OCI-M2 (cell line): ENCODE results near the gene COL6A3.
"Not testable (repeated sequence)": the region's sequence is repeated elsewhere in the genome, so short reads cannot be mapped to it uniquely, and the experiment has no call there.

ENCODE experiments used
- DNase-seq: peaks from one replicate; lab custom pipeline; 2025; ENCODE audit not compliant: unreplicated experiment; lab: John Stamatoyannopoulos, UW

The COL6A3 gene

DNA sequence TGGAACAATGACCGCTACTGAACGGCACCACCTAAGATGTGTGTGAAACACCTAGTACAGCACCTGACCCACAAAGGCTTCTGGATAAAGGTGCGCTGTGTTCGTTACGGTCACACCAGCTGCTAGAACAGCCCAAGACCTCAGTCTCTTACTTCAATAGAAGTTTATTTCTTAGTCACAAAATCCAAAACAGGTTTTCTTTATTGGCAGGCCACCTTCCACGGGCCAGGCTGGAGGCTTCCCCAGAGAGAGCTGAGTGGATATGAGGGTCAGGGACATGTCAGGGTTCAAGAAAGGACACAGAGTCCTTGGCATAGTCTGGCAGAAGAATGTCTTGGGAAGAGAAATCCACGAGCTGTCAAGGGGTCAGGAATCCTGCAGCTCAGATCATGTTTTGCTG, 92.2 kb downstream of the COL6A3 start:
- no peak for DNase-seq

DNA sequence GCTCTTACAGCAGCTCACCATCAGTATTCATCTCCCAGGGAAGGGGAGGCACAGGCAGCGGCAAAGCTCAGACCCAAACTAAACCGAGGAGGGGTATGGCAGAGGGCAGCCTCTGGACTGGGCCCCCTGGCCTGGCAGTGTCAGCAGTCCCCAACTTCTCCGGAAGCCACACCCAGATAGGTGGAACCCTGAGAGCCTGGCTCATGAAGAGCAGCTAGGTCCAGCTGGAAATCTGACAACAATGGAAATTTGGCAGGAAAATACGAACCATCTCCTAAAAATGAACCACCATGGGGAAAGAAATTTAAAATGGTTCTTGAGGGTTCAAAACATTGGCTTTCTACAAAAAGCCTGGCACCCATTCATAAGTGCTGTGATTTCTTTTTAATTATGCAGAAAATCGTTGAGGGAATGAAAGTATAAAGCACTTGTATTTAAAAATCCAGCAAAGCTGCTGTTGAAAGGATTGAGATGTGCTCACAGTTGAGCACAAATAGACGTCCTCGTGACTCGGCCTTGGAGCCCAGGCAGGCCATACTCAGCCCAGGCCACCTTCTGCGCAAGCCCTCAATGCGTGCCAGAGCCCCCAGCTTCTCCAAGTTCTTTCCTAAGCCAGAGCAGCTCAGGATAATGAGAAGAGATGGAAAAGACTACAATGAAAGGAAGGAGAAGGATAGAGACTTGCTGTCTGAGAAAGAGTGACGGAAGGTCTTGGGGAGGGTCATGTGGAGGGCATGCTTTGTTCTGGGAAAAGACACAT, 93.0 kb downstream of the COL6A3 start:
- no peak for DNase-seq

DNA sequence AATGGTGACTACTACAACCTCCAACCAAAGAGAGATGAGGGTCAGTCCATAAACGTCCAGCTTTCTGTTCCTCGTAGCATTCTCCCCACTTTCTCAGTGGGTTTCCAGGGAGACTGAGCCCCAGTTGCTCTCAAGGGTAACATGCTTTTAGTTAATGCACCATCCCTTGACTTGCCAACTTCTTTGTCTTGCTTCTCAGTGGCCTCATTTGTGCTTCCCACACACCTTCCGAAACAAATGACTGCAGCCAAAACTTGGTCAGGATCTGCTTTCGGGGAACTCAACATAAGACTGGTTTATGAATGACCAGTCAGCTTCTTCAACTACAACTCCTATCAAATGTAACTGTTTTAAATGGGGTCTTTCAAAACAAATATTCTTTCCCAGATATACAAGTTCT, 94.1 kb downstream of the COL6A3 start:
- no peak for DNase-seq

DNA sequence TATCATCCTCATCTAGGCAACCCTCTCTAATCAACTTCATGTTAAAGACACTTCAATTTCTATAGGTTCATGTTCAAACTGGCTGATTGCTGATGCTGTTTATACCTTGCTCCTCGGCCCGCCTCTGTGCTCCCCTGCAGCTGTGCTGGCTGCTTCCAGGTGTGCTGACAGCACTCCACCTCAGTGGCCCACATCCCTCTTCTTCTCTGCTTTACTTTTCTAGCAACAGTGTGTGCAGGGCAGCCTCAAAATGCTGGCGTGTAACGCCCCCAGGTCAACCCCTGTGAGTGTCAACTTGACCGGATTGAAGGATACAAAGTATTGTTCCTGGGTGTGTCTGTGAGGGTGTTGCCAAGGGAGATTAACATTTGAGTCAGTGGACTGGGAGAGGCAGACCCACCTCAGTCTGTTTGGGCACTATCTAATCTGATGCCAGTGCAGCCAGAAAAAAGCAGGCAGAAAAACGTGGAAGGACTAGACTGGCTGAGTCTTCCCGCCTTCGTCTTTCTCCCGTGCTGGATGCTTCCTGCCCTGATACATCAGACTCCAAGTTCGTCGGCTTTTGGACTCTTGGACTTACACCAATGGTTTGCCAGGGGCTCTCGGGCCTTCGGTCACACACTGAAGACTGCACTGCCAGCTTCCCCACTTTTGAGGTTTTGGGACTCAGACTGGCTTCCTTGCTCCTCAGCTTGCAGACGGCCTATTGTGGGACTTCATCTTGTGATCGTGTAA, 94.7 kb downstream of the COL6A3 start:
- DNase-seq: no peak

DNA sequence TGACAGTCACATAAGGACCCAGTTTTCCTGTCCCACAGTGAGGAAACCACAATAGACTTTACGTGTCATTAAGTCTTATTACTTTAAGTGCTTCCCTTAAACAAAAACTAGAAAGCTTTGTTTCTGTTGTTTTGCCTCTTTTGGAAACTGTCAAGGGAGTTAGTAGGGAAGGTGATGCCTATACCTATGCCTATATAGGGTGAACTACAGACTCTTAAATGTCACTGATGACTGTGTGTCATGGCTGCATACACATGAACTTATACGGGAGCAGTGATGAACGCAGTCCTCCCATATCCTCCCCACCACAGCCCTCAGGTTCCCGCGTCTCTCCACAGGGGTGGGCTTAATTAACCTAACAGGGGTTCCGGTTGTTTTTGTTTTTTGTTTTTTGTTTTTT, 97.6 kb downstream of the COL6A3 start:
- DNase-seq: no peak

DNA sequence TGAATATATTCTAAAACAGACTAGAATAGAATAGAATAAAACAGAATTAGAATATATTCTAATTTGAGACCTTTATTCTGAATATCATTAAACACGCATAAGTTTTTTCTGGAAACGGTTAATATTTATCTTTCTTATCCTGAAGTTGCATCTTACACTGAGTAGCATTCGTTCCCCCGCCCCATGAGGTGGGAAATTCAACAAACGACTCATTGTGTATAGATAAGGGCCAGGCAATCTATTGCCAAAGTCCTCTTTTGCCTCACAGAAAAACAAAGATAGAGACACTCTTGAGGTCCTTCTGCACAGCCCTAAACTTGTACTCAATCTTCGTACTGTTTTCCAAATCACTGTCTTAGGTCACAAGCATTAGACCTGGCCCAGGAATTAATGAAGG, 98.1 kb downstream of the COL6A3 start:
- no peak for DNase-seq

DNA sequence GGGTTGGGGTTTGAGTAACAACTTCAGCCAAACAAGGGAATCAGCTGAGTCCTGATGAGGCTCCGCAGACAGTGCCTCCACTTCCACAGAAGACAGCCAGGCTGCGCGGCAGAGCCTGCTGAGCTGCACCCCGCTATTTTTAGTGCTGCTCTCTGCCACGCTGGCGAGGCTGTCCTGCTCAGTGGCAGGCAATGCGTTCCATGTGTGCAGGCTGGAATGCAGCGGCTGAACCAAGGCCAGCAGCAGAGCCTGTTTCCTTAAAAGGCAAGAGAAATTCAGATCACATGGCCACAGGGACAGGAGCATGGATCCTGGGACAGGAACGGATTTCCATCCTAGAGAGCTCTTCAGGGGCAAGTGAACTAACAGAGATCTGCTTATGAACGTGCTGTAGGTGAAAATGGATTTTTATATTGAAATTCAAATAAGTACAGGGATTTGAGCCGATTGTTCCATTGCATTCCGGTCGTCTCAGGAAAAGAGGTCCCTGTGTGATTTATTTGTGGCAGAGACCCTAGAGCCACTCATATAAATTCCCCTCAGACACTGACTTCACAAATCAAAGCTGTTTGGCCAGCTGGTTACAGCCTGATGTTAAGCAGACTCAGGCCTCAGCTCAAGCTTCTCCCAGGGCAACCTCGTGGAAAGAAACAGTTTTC, 98.7 kb downstream of the COL6A3 start:
- DNase-seq: no peak

DNA sequence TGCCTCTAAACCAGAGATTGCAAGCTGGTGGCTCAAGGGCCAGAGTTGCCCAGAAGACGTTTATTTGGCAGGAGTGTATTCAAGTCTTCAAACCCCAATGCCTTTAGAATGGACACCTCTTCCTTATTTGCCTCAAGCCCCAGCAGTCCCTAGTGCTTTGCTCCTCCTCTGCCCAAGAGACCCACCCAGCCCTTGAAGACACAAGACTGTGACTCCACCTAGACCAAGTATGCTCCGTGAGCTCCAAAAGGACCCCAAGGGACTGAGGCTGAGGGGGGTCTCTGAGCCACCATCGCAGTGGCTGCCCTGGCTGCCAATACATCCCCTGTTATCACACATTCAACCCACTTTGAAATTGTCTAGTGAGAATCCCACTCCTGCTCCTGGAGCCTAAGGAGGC, 99.3 kb downstream of the COL6A3 start:
- no peak for DNase-seq

DNA sequence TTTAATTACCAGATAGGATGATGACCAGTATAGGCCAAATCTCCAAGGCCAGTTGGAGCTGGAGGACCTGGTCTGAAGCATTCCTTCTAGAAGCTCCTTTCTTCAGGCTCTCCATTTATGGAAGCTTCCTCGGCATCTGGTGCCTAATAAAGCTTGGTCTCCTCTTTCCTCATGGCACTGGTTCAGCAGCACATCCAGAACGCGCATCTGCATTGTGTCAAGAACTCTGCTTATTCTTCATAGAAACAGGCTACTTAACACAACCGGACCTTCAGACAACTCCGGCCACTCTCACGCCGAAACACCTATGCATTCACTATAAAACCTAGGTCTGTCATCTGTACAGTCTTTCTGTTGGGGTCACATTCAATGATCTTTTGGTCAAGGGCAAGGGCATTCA, 99.8 kb downstream of the COL6A3 start:
- no peak for DNase-seq

DNA sequence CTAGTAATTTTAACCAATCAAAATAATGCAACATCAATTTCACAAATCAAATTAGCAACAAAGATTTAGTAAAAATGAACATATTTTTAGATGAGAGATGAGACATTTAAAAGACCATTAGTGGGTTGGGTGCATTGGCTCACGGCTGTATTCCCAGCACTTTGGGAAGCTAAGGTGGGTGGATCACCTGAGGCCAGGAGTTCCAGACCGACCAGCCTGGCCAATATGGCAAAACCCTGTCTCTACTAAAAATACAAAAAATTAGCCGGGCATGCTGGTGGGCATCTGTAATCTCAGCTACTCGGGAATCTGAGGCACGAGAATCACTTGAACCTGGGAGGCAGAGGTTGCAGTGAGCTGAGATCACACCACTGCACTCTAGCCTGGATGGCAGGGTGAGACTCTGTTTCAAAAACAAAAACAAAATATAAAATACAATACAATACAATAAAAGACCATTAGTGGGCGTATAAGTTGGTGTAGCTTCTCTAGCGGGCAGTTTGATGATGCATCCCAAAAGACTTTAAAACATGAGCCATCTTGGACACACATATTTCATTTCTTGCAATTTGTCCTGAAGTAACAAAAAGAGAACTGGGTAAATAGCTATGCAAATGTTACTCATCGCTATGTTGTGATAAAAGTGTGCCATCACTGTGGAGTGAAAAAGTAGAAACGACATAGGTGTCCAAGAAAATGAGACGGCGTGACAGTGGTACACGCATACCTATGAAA, 101.8 kb downstream of the COL6A3 start:
- DNase-seq: no peak

DNA sequence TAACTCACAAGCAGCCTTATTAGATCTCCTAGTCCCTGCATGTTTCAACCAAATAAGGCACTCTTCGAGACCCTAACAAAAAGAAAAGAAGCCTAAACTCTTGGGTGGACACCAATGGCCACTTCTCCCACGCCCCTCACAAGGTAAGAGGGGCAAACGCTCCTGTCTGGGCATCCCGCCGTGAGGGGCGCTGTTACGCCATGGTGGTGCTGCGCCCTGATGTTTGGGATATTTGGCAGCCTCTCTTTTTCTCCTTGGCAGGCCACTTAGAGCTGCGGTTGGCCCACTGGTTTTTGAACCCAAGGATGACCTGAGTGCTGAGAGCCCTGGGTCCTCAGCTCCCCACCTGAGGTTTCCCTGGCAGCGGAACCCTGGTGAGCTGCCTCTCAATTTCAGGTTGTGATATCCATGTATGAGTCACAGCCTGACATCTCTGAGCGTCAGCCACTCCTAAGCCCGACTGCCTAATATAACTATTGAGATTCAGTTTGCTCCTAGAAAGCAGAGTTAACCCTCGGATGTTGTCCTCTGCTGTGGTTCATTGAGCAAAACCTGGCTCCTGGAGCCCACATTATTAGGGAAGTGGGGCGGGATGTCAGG, 103.3 kb downstream of the COL6A3 start:
- no peak for DNase-seq

DNA sequence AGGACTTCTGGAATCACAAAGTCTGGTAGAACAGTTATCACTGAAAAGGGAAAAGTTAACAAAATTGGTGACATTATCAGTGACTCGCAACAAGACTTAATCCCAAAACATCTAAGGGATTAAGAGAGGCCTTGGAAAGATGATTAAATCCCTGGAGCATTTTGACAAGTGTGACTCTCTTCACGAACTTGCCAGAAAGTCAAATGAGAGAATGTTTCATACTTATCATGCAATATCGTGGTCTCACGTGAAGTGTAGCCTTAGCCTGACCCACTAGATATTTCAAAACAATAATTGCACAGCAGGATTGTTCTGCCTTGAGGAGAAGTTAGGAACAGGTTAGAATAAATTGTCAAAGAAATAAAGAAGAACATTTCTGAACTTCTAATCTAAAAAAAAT, 104.5 kb downstream of the COL6A3 start:
- no peak for DNase-seq

DNA sequence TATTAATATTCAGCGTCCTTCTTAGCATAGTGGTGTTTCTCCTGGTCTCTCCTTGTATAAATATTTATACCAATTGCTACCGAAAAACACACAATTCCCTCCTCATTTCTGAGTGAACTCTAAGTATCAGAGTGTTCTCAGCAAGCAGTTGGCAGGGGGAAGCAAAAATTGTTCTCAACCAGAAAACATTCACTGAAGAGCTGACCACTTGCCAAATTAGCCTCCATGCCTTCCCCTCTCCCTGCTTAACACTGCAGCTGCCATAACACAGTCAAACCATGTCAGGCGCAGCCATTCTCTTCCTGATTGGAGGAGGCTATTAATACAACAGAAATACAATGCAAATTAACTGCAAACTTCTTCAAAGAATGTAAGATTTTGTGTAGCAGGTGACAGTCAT, 105.0 kb downstream of the COL6A3 start:
- no peak for DNase-seq

DNA sequence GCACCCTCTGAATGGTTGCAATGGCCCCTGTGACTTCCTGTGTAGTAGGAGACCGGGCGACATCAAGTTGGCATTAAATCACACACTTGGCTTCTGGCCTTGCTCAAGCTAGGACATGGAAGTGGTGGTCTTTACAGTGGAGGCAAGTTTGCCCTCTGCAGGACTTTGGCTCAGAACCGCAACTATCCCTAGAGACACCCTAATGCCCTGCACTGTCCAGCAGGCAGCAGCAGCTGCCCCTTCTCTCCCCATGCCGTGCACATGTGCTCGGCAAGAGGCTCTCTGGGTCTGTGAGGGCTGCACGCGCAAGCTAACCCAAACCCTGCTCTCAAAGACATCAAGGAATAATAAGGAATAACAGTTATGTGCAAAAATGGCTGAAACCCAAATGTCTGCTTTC, 106.5 kb downstream of the COL6A3 start:
- DNase-seq: no peak

DNA sequence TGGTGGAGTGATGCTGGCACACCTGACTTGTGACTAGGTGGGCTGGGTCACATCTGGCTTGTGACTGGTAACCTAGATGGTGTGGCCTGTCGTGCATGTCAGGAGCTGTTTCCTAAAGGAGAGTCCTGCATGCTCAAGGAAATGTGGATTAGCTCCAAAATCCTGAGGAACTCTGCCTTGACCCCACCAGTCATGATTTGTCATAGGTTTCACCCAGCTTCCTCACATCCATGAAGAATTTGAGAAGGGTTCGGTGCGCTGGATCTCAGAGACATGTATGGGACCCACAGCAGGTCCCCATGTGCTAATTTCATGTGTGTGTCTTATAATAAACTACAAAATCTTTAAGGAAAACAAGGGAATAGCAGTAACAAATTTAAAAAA, 107.2 kb downstream of the COL6A3 start:
- no peak for DNase-seq

DNA sequence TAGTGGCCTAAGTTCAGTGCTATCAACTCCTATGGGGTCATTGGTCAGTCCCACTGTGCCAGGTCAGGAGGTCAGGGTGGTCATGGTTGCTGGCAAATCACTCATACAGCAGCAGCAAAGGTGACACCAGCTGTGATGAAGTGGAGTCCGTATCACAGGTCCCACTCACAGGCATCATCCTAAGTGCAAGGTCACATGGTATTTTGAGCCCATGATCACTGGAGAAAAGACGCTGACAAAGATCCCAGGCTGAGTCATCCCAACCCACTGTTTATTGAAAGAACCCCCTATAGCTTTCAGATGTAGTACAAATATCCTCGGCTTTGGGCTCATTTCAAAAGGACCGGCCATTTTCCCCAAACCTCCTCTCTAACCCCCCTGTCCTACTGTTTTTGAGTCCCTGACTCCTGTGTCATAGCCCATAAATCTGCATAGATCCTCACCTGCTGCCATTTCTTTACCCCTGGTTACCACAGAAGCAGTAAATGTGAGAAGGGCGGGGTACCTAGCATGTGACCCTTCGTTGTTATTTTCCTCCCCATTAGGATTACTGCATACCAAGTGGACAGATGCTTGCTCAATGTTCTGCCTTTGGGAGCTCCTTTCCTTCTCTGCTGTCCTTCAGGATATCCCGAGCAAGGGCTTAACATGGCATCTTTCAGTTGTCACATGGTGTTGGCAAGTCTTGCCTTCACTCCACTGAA, 107.7 kb downstream of the COL6A3 start:
- DNase-seq: no peak

DNA sequence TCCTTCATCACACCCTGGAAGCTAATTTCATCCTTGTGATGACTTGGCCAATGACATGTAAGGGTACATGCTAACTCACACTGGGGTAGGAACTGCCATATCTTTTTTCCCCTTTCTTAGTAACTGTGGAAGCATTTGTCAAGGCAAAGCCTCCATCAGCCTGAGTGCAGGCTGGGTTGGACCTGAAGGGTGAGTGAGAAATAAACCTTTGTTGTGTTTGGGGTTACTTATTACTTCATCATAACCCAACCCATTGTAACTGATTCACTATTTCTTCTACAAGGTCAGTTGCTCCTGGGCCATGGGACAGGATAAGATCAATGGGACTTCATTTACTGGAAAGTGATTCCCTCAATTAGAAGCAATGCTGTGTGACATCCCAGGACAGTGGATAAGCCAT, 108.4 kb downstream of the COL6A3 start:
- no peak for DNase-seq

DNA sequence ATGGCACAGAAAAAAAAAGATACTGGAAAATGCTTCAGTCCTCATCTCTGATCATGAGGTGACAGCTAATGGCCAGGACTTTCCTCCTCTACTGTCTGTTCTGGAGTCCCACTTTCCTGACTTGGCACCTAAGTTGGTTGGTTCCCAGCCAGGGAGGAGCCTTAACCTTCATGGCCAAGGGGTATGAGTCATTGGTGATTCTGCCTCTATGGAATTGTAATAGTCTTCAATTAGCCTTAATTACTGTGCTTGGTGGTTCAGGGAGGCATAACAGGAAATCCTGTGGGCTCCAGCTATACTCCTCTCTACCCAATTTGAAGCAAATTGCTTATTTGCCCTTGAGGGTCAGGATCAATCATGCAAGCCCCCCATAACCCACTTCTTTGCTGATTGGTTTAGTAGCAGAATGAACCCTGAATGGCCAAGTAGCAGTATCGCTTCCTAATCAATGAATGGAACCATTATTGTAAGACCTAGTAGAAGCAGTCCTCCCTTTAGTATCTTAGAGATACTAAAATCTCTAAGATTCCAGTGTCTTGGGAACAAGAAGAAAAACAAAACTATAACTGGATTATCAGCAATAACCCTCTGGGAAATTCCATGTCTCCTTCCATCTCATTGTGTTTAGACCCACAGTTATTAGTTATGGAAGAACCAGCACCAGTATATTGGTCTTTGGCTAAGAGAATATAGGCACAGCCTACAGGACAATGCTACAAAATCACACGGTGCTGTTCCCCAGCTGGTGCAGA, 109.0 kb downstream of the COL6A3 start:
- DNase-seq: no peak

DNA sequence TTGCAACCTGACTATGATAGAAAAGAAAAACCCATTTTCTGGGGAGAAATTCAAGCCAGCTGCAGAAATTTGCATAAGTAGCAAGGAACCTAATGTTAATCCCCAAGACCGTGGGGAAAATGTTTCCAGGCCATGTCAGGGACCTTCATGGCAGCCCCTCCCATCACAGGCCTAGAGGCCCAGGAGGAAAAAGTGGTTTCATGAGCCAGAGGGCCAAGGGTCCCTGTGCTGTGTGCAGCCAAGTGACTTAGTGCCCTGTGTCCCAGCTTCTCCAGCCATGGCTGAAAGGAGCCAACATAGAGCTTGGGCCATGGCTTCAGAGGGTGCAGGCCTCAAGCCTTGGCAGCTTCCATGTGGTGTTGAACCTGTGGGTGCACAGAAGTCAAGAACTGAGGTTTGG, 110.7 kb downstream of the COL6A3 start:
- not testable (repeated sequence) for DNase-seq

DNA sequence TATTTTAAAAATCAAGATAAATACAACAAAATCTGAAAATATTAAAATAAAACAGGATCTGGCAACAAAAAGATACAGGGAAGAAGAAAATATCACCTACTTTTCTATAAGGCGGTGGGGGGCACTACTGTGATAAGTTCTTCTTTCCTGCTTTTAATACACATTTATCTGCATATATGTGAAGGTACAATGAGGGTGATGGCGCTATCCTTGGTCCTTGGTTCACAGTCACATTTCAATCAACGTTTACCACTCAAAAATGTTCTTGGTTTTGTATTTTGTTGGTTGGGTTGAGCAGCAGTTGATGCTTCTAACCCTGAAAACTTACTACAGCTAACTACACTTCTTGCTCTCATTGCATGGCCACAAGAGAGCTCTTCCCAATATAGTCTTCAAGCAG, 112.4 kb downstream of the COL6A3 start:
- no peak for DNase-seq
